Mucosa of rectum (tissue), 2 donors: ENCODE data around the gene MICOS13.
A peak's percentile ranks its signal among the peaks of the same experiment; 100 is the strongest.

Experiments
- H3K27ac ChIP-seq, 2 donors: one replicate each; pipeline ENCODE4 v1.7.0; 2013; ENCODE audit warnings: inconsistent platforms in 2 of 2, low read depth in 2 of 2, low read length in 2 of 2
- H3K27me3 ChIP-seq, 2 donors: one replicate each; pipeline ENCODE4 v1.7.0; 2013; ENCODE audit warnings: low read length in 2 of 2; ENCODE audit not compliant: control insufficient read depth in 2 of 2, insufficient read depth in 2 of 2
- H3K36me3 ChIP-seq, 2 donors: one replicate each; pipeline ENCODE4 v1.7.0; 2013; ENCODE audit warnings: low read length in 2 of 2; ENCODE audit not compliant: control insufficient read depth in 2 of 2, insufficient read depth in 2 of 2
- H3K4me1 ChIP-seq, 2 donors: one replicate each; pipeline ENCODE4 v1.7.0; 2013; ENCODE audit warnings: low read length in 2 of 2, mild to moderate bottlenecking in 1 of 2; ENCODE audit not compliant: control insufficient read depth in 2 of 2, insufficient read depth in 2 of 2
- H3K4me3 ChIP-seq, 2 donors: one replicate each; pipeline ENCODE4 v1.7.0; 2013; ENCODE audit warnings: low read length in 2 of 2
- H3K9ac ChIP-seq, 2 donors: one replicate each; pipeline ENCODE4 v1.7.0; 2013; ENCODE audit warnings: low read length in 2 of 2, low read depth in 1 of 2, mild to moderate bottlenecking in 1 of 2
- H3K9me3 ChIP-seq, 2 donors: one replicate each; pipeline ENCODE4 v1.7.0; 2013; ENCODE audit warnings: low read length in 2 of 2; ENCODE audit not compliant: control insufficient read depth in 2 of 2
- donor health status: healthy.
- donor health status: Normal muscosa, but diverticular disease.

The MICOS13 gene

GRCh38 chr19:5628919-5629481 lies 51.3 kb downstream of the MICOS13 start:
- H3K9me3 ChIP-seq: no peaks in the 10 kb centered on the region
- H3K4me1 ChIP-seq: peaks cover 26 to 35% of the 10 kb centered on the region in 2 donors
- H3K36me3 ChIP-seq: peaks cover 32 to 60% of the 10 kb centered on the region in 2 donors
- H3K27ac ChIP-seq: peak overlapping the region in 1 of 2 donors; percentile 32
- H3K4me3 ChIP-seq: peak overlapping the region in 1 of 2 donors; percentile 41
- no peak overlapping the region for H3K9ac ChIP-seq
- no peaks in the 10 kb centered on the region for H3K27me3 ChIP-seq

GRCh38 chr19:5628461-5628860 lies 51.9 kb downstream of the MICOS13 start:
- H3K27ac ChIP-seq: no peak overlapping the region
- H3K4me3 ChIP-seq: peak overlapping the region in 1 of 2 donors; percentile 41
- H3K36me3 ChIP-seq: peaks cover 32 to 60% of the 10 kb centered on the region in 2 donors

More at GRCh38 chr19:5628461-5628860, 51.9 kb downstream of the MICOS13 start:
- H3K9ac ChIP-seq: no peak overlapping the region
- no peaks in the 10 kb centered on the region for H3K27me3 ChIP-seq
- peaks cover 26 to 35% of the 10 kb centered on the region in 2 donors for H3K4me1 ChIP-seq
- H3K9me3 ChIP-seq: no peaks in the 10 kb centered on the region
